ENCODE measurements around the gene NCKAP5.

NCKAP5 gene

DNA sequence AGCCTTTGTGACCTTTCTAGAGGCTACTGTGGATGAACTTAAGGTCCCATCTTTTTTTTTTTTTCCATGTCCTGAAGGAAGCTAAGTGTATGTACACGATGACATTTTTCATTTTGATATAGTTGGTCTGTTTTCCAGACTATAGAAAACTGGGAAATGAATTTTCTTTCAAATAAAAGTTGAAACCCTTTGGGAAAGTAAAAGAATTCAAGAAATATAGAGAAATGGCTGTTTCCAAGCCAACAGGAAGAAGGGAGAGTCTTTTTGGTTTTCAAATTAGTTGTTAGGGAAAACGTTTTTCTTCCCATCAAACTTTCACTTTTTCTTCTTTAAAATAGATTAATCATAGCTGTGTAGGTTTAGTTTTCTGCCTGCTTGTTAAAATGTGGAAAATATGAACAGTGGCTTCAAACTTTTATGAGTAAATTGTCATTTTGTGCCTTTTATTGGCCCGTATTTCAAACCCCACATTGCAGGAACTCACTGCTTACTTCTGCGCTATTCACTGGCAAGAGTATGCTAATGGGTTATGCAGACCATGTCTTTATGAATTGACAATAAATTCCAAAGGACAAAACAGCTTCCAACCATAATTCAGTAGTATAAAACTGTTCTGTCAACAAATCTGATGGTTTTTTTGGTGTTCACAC is 870.6 kb downstream of the NCKAP5 start:
- Mint-ChIP-seq H3K27ac (no peak overlapping the region), H3K36me3 (ENCODE audit: low read depth) (no peaks in the 10 kb centered on the region), H3K4me1 (ENCODE audit: low read depth) (no peaks in the 10 kb centered on the region), H3K4me3 (no peak overlapping the region), H3K9me3 (peaks cover 4% of the 10 kb centered on the region), H3K27me3 (ENCODE audit: low read depth) (no peaks in the 10 kb centered on the region)
- no peak for DNase-seq (ENCODE audit: low spot score)

DNA sequence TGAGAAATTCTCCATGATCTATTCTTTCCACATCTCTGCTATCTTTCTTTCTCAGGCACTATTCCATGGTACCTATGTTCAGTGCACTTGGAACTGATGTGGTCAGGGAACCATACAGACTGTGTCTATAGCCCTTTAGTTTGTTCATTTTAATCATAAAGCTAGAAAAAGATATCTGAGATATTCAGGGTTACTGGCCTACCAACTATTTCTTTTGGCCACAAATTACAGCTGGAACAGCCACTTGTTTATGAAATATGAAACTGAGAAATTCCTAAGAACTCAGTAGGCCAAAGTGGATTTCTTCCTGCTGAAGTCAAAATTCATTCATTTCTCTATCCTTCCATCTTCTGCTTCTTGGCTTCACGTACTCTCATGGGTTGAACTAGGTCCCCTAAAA is 875.4 kb downstream of the NCKAP5 start:
- Mint-ChIP-seq H3K36me3 (ENCODE audit: low read depth) (no peaks in the 10 kb centered on the region), H3K27me3 (ENCODE audit: low read depth) (no peaks in the 10 kb centered on the region), H3K4me1 (ENCODE audit: low read depth) (no peaks in the 10 kb centered on the region), H3K4me3 (no peak overlapping the region), H3K27ac (no peak overlapping the region), H3K9me3 (peaks cover 4% of the 10 kb centered on the region)
- no peak for DNase-seq (ENCODE audit: low spot score)

DNA sequence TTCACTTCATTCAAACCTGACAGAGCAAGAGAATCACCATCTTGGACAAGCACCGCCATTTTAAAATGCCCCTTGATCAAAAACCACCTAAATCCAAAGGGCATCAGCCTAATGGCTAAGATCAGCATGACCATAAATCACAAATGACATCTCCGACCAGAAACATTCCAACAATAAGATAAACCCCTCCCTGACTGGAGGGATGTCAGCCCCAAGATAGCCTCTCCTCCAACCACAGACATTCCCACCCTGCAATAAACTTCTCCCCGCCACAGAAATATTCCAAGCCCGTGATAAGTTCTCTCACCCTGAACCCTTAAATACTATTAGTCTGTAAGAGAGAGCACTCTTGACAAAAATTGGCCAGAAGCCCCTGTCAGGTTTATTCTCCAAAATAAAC is 876.7 kb downstream of the NCKAP5 start:
- peaks cover 4% of the 10 kb centered on the region for H3K9me3 Mint-ChIP-seq
- no peaks in the 10 kb centered on the region for H3K27me3 Mint-ChIP-seq (ENCODE audit: low read depth)
- H3K4me1 Mint-ChIP-seq (ENCODE audit: low read depth), result no peaks in the 10 kb centered on the region
- H3K4me3 Mint-ChIP-seq, result no peak overlapping the region
- no peak overlapping the region for H3K27ac Mint-ChIP-seq
- H3K36me3 Mint-ChIP-seq (ENCODE audit: low read depth), result no peaks in the 10 kb centered on the region
- DNase-seq (ENCODE audit: low spot score), result no peak

DNA sequence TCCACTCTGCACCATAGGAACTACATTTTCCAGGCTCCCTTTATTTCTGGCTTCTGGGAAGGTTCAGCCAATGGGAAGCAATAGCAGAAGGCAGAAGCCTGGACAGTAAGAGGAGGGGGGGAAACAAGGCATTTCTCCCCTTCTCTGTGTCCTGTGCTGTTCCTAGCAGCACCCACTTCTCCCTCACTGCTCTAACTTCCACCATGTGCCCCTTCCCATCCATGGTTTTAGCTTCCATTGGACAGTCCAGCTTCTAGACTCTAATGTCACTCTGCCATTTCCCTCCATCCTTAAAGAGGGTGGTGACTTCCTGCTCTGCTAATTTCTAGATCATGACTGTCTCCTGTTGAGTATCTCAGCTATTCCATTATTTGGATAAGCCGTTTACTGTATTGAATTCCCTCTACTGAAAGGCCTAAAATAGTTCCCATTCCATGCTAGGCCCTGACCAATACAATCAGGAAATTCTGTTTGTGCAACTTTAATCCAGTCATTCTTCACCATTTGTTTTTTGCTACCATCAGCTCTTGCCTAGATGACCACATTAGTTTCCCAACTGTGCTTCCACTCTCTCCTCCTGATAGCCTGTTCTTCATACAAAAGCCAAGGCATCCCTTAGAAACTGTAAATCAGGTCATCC is 877.5 kb downstream of the NCKAP5 start:
- no peaks in the 10 kb centered on the region for H3K4me1 Mint-ChIP-seq (ENCODE audit: low read depth)
- no peak for DNase-seq (ENCODE audit: low spot score)
- no peak overlapping the region for H3K4me3 Mint-ChIP-seq
- H3K36me3 Mint-ChIP-seq (ENCODE audit: low read depth), result no peaks in the 10 kb centered on the region
- no peaks in the 10 kb centered on the region for H3K27me3 Mint-ChIP-seq (ENCODE audit: low read depth)
- peaks cover 4% of the 10 kb centered on the region for H3K9me3 Mint-ChIP-seq
- H3K27ac Mint-ChIP-seq, result no peak overlapping the region

DNA sequence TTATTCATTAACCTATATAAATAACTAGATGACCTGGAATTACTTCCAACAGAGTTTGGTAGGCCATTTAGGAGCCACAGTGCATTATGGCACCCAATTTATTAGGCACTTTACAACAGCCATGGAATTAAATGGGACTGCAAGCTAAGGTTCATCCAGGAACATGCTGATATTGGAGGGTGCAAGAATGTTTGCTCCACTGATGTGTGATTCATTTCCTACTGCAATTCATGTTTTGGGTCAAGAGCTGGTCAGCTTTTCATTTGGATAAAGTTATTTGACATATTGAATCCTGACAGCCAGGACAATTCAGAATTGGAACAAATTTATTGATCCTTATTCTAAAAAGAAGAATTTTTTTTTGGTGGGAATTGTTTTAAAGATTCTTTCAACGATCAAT is 886.5 kb downstream of the NCKAP5 start:
- H3K9me3 Mint-ChIP-seq, result no peaks in the 10 kb centered on the region
- no peaks in the 10 kb centered on the region for H3K27me3 Mint-ChIP-seq (ENCODE audit: low read depth)
- H3K4me3 Mint-ChIP-seq, result no peak overlapping the region
- H3K4me1 Mint-ChIP-seq (ENCODE audit: low read depth), result no peaks in the 10 kb centered on the region
- no peak for DNase-seq (ENCODE audit: low spot score)
- H3K36me3 Mint-ChIP-seq (ENCODE audit: low read depth), result no peaks in the 10 kb centered on the region
- H3K27ac Mint-ChIP-seq, result no peak overlapping the region

DNA sequence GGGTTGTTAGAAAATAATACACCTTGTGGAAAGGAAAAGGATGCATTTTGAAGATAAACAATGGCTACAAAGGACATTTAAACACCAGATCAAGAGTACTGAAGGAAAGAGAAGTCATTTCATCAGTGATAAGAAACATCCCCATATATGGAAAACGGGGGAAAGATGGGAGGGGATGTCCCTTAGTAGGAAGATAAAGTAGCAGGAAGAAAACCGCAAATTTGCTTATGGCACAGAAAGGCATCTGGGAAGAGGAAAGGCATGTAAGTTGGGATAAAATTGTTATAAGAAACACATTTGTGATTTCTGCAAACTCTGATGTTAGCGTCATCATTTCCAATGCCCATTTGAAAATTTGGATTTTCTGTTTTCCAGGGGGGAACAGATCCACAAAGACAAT is 887.7 kb downstream of the NCKAP5 start:
- DNase-seq (ENCODE audit: low spot score), result no peak
- Mint-ChIP-seq H3K27me3 (ENCODE audit: low read depth) (no peaks in the 10 kb centered on the region), H3K4me3 (no peak overlapping the region), H3K9me3 (no peaks in the 10 kb centered on the region), H3K27ac (no peak overlapping the region), H3K4me1 (ENCODE audit: low read depth) (no peaks in the 10 kb centered on the region), H3K36me3 (ENCODE audit: low read depth) (no peaks in the 10 kb centered on the region)

DNA sequence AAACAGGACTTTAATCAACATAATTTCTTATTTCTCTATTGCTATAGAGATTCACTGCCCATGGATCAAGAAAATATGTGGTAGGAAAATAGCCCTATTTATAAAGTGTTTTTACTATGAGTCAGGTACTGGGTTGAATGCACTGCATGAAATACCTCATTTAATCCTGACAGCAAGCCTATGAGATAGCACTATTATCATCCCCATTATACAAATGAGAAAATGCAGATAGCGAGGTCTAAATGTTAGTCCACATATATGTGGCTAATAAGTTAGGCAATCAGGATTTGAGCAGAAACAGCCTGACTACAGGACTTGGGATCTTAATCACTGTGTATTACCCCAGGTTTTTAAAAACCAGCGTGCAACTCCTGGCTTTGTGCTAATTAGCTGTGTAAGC is 889.8 kb downstream of the NCKAP5 start:
- H3K27ac Mint-ChIP-seq, result no peak overlapping the region
- no peaks in the 10 kb centered on the region for H3K4me1 Mint-ChIP-seq (ENCODE audit: low read depth)
- H3K36me3 Mint-ChIP-seq (ENCODE audit: low read depth), result no peaks in the 10 kb centered on the region
- no peak overlapping the region for H3K4me3 Mint-ChIP-seq
- DNase-seq (ENCODE audit: low spot score), result no peak
- H3K9me3 Mint-ChIP-seq, result no peaks in the 10 kb centered on the region
- H3K27me3 Mint-ChIP-seq (ENCODE audit: low read depth), result peaks cover 2% of the 10 kb centered on the region

DNA sequence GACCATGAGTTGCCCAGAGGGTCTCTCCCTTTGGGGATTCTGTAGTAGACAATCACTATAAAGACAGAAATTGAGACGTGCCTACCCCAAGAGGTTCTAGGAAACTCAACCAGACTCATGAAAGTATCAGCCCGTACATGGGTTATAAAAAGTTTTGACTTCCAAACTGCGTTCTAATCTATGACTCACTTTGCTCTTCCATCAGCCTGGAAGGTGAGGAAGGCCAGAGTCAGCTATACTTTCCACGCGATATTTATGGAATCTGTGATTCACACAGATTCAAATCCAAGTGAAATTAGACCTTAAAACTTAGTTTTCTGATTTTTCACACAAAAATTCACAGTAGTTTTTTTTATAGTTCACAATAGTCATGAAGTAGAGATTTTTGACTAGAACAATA is 890.6 kb downstream of the NCKAP5 start:
- DNase-seq (ENCODE audit: low spot score), result no peak
- H3K9me3 Mint-ChIP-seq, result no peaks in the 10 kb centered on the region
- H3K27me3 Mint-ChIP-seq (ENCODE audit: low read depth), result peaks cover 6% of the 10 kb centered on the region
- no peaks in the 10 kb centered on the region for H3K36me3 Mint-ChIP-seq (ENCODE audit: low read depth)
- no peak overlapping the region for H3K27ac Mint-ChIP-seq
- H3K4me1 Mint-ChIP-seq (ENCODE audit: low read depth), result no peaks in the 10 kb centered on the region
- H3K4me3 Mint-ChIP-seq, result no peak overlapping the region

DNA sequence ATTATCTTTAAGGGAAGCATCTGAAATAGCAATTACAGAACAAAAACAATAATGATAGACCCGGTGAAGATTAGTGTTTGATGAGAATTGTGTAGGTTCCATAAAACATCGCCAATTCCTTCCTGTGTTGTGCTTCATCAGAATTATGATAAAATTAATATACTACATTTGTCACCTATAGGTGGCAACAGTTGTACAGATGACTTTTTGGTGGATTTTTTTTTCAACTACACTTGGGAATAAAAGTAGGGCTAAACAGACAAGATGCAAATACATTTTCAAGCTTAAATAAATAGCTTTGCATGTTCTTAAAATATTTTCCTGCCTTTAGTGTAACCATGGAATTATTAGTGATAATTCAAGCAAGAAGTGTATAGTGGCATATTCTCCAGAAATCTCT is 891.3 kb downstream of the NCKAP5 start:
- Mint-ChIP-seq H3K9me3 (no peaks in the 10 kb centered on the region), H3K27ac (no peak overlapping the region), H3K27me3 (ENCODE audit: low read depth) (peaks cover 10% of the 10 kb centered on the region), H3K36me3 (ENCODE audit: low read depth) (no peaks in the 10 kb centered on the region), H3K4me1 (ENCODE audit: low read depth) (no peaks in the 10 kb centered on the region), H3K4me3 (no peak overlapping the region)
- DNase-seq (ENCODE audit: low spot score), result no peak

DNA sequence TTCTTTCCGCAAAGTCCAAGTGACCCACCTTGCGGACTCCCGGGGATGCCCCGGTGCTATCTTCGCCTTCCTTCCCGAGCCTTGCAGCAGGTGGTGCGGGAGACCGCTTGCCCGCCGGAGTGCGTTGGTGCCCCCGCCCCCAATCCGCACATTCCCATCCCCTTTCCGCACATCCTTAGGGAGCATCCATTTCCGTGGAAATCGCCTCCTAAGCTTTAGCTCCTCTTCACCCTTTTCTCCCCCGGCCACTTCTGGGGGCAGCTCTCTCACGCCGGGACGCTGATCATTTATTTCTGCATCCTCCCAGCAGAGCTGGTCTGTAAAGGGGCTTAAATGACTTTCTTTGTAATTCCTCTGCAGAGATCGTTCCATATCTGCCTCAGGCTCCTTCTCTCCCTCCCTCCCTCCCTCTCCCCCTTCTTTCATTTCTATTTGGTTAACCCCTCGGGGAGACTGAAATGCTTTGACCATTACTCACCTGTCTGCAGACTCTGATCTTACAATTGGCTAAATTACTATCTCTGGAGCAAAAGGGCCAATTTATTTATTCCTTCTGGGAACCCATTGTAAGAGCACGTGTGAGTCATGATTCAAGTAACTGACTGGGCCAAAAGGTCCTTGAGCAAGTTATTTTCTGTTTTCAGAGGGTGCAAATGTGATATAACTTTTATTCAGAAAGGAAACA is 897.0 kb downstream of the NCKAP5 start:
- DNase-seq (ENCODE audit: low spot score), result no peak
- H3K9me3 Mint-ChIP-seq, result no peaks in the 10 kb centered on the region
- no peaks in the 10 kb centered on the region for H3K4me1 Mint-ChIP-seq (ENCODE audit: low read depth)
- no peak overlapping the region for H3K27ac Mint-ChIP-seq
- H3K27me3 Mint-ChIP-seq (ENCODE audit: low read depth), result peaks cover 38% of the 10 kb centered on the region
- no peak overlapping the region for H3K4me3 Mint-ChIP-seq
- no peaks in the 10 kb centered on the region for H3K36me3 Mint-ChIP-seq (ENCODE audit: low read depth)

DNA sequence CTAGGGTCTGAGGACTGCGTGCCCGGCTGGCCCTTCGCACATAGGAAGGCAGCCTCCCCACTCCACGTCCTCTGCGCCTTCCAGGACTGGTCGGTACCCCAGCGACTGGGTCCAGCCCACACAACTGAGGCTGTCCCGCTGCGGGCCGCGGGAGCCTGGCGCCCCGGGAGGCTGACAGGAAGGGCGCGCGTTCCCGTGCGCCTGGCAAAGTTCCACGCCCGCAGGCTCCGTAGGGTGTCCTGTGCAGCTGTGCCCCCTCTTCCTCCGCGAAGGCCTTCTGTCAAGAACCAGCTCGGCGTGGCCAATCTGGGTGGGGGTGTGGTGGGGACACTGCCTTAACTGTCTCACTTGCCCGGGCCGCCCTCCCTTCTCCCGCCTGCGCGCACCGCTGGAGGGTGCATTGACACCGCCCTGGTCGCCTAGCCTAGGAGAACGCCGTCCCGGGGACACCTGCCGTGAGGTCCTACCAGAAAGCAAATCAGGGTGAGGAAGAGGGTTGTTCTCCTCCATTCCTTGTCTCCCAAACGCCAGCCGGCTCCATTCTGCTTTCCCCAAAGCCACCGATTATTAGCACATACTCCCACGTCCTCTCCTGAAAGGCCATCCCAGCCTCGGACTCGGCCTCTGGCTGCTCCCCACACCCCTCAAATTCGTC is 897.6 kb downstream of the NCKAP5 start:
- Mint-ChIP-seq H3K4me3 (no peak overlapping the region), H3K4me1 (ENCODE audit: low read depth) (no peaks in the 10 kb centered on the region), H3K36me3 (ENCODE audit: low read depth) (no peaks in the 10 kb centered on the region), H3K27ac (no peak overlapping the region), H3K9me3 (no peaks in the 10 kb centered on the region), H3K27me3 (ENCODE audit: low read depth) (peaks cover 39% of the 10 kb centered on the region)
- DNase-seq (ENCODE audit: low spot score), result no peak

DNA sequence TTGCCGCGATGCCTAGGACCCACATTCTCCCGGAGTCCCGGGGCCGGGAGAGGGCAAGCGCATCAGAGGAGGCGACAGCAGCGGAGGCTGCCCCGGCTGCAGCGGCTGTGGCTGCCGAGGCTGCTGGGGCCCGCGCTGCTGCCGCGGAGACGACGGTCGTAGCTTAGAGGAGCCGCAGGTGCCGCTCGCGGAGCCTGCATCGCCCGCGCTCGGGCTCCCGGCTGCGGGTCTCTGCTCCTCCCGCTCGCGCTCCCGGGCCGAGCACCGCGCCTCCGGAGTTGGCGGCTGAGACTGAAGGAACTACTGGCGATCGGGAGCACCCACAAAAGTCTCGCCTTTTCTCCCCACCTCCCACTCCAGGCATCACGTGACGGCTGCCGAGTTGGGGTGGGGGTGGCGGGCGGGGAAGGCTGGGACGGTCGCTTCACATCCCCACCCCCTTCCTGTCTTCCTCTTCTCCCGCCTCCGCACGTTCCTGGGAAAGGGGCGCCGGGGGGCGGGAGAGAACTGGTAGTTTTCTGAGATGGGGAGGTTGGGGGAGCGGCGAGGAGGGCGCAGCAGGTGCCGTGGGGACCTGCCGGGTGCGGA is 898.3 kb downstream of the NCKAP5 start, which contains the start of gene LYPD1:
TSS of gene LYPD1 (minus strand) at position 298 of the 588 bp plus-strand sequence. CDS start at position 25, 273 bp downstream.
- Mint-ChIP-seq H3K4me1 (ENCODE audit: low read depth) (no peaks in the 10 kb centered on the region), H3K9me3 (no peaks in the 10 kb centered on the region), H3K27ac (no peak within 1 kb of the TSS), H3K27me3 (ENCODE audit: low read depth) (peaks cover 40% of the 10 kb centered on the region), H3K36me3 (ENCODE audit: low read depth) (no peaks in the 10 kb centered on the region), H3K4me3 (no peak within 1 kb of the TSS)
- DNase-seq (ENCODE audit: low spot score), result no peak

DNA sequence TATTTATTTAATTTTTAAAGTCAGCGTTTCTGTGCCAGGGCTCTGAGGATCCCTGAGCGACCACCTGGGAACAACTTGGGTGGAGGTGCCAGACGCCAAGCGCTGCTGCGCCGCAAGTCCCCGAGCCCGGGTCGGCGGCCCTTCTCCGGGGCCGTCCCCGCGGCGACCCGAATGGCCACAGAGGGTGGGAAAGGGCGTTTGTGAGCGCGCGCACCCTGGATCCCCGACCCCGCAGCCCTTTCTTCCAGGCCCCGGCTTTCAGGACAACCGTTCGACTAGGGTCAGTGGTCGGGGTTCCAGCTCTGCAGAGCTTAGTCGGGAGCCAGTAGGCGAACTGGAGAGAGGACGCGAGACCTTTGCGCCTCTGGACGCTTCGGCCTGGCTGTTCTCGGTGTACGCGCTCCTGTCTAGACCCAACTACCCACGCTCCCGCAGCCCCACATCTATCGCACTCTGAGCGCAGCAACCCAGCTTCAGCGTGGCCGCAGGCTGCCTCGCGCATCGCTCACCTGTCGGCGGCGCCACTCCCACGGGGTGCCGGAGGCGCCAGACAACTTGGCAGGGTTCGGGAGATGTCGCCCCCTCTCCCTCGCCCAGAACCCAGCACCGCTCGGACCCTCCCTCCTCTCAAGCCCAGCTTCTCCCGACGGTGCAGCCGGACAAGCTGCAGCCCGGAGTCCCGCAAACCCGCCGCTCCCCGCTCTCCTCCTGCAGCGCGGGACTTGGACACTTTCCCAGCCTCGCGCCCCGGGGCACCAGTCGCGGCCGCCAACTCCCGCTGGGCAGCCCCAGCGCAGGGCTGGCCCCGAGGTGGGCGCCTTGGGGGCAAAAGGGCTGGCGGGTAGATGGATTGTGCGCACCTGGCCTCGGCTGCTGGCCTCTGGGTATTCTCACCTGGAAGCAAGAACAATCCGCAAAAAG is 899.0 kb downstream of the NCKAP5 start:
- H3K27ac Mint-ChIP-seq, result no peak overlapping the region
- DNase-seq (ENCODE audit: low spot score), result no peak
- H3K36me3 Mint-ChIP-seq (ENCODE audit: low read depth), result no peaks in the 10 kb centered on the region
- peaks cover 39% of the 10 kb centered on the region for H3K27me3 Mint-ChIP-seq (ENCODE audit: low read depth)
- no peaks in the 10 kb centered on the region for H3K4me1 Mint-ChIP-seq (ENCODE audit: low read depth)
- no peak overlapping the region for H3K4me3 Mint-ChIP-seq
- H3K9me3 Mint-ChIP-seq, result no peaks in the 10 kb centered on the region
